Effector memory CD4-positive, alpha-beta T cell (primary cell): ENCODE results near the gene TMEM144.

Experiments used
- DNase-seq, 3 donors: peaks; one replicate each; pipeline ENCODE4 v3.0.0-alpha.2; 2020
- H3K27ac ChIP-seq: 2 replicates; pipeline ENCODE4 v1.7.0; 2013; ENCODE audit warnings: mild to moderate bottlenecking, low read length, moderate library complexity; ENCODE audit not compliant: insufficient read depth, poor library complexity, severe bottlenecking
- H3K27me3 ChIP-seq: replicated peaks from 2 replicates; pipeline ENCODE4 v1.7.0; 2013; ENCODE audit warnings: mild to moderate bottlenecking, low read length; ENCODE audit not compliant: insufficient read depth, control insufficient read depth, poor library complexity, severe bottlenecking
- H3K36me3 ChIP-seq: 2 replicates; pipeline ENCODE4 v1.7.0; 2013; ENCODE audit warnings: mild to moderate bottlenecking, low read length, moderate library complexity; ENCODE audit not compliant: control insufficient read depth, insufficient read depth
- H3K4me1 ChIP-seq: 2 replicates; pipeline ENCODE4 v1.7.0; 2013; ENCODE audit warnings: low read length, mild to moderate bottlenecking; ENCODE audit not compliant: control insufficient read depth, insufficient read depth, poor library complexity, severe bottlenecking
- H3K4me3 ChIP-seq: 2 replicates; pipeline ENCODE4 v1.7.0; 2013; ENCODE audit warnings: low read length, low read depth, mild to moderate bottlenecking; ENCODE audit not compliant: insufficient read depth, poor library complexity, severe bottlenecking
- H3K9me3 ChIP-seq: 2 replicates; pipeline ENCODE4 v1.7.0; 2013; ENCODE audit warnings: mild to moderate bottlenecking, low read length, moderate library complexity; ENCODE audit not compliant: control insufficient read depth

The TMEM144 gene

DNA sequence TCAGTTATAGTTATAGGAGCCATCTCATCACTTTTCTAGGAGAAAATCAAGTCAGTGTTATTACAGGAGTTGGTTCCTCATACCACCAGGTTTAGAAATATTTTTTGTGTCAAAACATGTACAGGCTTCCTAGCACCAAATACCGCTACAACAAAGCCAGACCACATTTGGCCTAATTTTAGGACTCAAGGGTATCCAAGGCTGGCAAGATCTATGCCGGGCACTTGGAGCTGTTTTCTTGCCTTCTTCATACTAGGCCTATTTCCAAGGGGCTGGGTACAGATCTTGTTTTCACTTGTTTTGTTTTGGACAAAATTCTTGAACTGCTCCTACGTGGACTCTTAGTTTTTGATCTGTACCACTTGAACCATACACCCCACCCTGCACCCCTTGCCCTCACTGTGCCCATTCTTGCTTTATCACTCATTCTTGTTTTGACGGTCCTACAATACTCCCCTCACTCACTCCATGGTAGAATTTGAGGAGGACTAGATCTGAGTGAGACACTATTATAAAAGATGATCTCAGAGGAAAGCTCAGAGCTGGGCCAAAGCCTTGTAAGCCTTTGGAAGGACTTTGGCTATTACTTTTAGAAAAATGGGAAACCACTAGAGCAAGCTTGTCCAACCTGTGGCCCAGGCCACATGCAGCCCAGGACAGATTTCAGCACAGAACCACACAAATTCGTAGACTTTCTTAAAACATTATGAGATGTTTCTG is 17.7 kb upstream of the TMEM144 start:
- H3K27me3 ChIP-seq = no peaks in the 10 kb centered on the region
- H3K36me3 ChIP-seq = no peaks in the 10 kb centered on the region
- DNase-seq = no peak
- no peak overlapping the region for H3K27ac ChIP-seq
- H3K4me3 ChIP-seq = no peak overlapping the region
- H3K9me3 ChIP-seq = no peaks in the 10 kb centered on the region
- no peaks in the 10 kb centered on the region for H3K4me1 ChIP-seq

DNA sequence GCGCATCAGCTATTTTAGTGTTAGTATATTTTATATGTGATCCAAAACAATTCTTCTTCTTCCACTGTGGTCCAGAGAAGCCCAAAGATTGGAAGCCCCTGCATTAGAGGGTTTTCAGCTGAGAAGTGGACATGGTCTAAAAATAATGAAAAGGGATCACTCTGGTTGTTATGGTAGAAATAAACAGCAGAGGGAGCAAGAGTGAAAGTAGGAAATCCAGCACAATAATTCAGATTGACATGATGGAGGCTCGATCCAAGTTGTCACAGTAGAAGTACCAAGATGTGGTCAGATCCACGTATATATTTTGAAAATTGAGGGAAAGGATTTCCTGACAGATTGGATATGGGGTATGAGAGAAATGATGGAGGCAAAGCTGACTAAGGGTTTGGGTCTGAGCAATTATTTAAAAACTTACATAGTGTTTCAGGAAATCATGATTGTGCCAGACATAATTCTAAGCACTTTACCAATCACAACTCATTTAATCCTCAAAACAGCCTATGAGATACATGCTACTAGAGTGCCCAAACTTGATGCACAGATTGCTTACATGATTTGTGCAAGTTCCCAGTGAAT is 17.0 kb upstream of the TMEM144 start:
- Histone ChIP-seq H3K9me3 (no peaks in the 10 kb centered on the region), H3K4me1 (no peaks in the 10 kb centered on the region), H3K27me3 (no peaks in the 10 kb centered on the region), H3K27ac (no peak overlapping the region), H3K36me3 (no peaks in the 10 kb centered on the region), H3K4me3 (no peak overlapping the region)
- DNase-seq = no peak

DNA sequence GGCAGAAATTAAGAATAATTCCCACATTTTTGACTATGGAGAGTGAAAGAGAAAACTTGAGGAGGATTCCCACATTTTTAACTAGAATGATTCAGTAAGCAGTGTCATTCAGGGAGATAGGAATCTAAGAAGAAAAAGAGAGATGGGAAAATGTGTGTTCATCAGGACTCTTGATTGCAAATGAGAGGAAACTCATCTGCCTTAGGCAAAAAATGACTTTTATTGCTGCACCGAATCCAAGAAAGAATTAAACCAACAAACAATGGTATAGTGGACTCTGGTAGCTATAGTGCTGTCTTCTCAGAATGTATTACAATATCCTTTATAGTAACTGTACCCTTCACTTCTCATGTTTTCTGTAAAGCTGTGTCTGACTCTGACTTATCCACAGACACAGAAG is 15.0 kb upstream of the TMEM144 start:
- no peak for DNase-seq
- no peaks in the 10 kb centered on the region for H3K9me3 ChIP-seq
- H3K36me3 ChIP-seq = no peaks in the 10 kb centered on the region
- no peaks in the 10 kb centered on the region for H3K27me3 ChIP-seq
- no peaks in the 10 kb centered on the region for H3K4me1 ChIP-seq
- no peak overlapping the region for H3K27ac ChIP-seq
- no peak overlapping the region for H3K4me3 ChIP-seq

DNA sequence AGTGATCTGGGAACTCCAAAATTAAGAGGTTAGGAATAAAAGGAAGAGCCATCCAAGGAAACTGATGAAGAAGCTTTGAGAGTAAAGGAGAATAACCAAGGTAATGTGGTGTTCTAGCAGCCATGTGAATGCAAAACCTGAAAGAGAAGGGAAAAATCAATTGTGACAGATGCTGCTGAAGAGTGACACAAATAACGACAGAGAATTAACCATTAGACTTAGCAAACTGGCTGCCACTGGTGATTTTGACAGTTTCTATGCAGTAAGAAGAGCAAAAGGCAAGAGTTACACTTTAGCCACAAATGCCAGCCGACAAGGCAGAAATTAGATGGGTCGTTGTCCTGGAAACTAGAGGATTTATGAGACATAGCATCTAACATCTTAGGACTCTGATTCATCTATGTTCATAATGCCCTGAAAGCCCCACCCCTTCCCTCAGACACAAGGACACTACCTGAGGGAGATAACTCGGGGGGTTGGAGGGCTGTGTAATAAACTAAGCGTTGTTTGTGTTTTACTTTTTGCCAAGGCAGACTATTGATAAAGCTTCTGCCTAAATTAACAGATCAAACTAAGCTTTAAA is 13.0 kb upstream of the TMEM144 start:
- Histone ChIP-seq H3K27me3 (no peaks in the 10 kb centered on the region), H3K9me3 (no peaks in the 10 kb centered on the region), H3K36me3 (no peaks in the 10 kb centered on the region), H3K27ac (no peak overlapping the region), H3K4me1 (no peaks in the 10 kb centered on the region), H3K4me3 (no peak overlapping the region)
- DNase-seq = no peak

DNA sequence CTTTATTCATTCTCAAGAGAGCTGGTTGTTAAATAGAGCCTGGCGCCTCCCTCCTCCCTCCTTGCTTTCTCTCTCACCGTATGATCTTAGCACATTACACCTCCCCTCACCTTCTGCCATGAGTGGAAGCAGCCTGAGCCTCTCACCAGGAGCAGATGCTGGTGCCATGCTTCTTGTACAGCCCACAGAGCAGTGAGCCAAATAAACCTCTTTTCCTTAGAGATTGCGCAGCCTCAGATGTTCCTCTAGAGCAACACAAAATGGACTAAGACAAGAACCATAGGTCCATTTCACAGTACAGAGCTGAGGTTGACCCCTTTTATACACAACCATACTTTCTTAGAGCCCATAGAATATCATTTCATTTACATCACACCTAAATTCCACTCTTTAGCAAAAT is 10.1 kb upstream of the TMEM144 start:
- DNase-seq = no peak
- no peaks in the 10 kb centered on the region for H3K27me3 ChIP-seq
- H3K4me3 ChIP-seq = no peak overlapping the region
- no peaks in the 10 kb centered on the region for H3K9me3 ChIP-seq
- no peak overlapping the region for H3K27ac ChIP-seq
- no peaks in the 10 kb centered on the region for H3K36me3 ChIP-seq
- no peaks in the 10 kb centered on the region for H3K4me1 ChIP-seq

DNA sequence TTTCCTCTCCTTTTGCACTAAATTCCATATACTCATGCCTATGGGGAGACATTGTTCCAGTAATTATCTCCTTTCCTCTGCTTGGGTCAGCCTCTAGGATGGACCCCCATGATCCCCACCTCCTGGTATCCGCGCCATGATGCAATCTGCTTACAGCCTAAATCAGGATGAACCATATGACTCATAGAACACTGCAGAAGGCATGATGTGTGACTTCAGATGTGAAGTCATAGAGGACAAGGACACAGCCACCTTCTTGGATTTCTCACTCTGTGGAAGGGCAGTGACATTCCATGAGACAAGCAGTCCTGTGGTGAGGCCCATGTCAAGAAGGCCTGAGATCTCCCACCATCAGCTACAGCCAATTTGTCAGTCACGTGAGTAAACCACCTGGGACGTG is 9.0 kb upstream of the TMEM144 start:
- Histone ChIP-seq H3K27me3 (no peaks in the 10 kb centered on the region), H3K4me1 (no peaks in the 10 kb centered on the region), H3K27ac (no peak overlapping the region), H3K36me3 (no peaks in the 10 kb centered on the region), H3K9me3 (no peaks in the 10 kb centered on the region), H3K4me3 (no peak overlapping the region)
- DNase-seq = no peak

DNA sequence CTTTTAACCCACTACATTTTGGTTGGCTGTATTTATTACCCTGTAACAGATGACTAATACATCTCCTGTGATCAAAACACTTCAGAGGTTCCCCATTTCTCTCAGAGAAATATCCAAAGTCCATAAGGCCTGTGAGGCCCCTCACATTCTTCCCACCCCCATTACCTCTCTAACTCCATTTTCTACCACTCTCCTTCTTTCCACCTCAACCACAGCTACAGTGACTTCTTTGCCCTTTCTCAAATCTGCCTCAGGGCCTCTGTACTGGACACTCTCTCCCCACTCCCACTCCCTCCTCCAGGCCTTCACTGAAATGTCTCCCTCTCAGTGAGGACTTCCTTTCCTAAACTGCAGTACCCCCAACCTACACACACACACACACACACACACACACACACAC is 8.4 kb upstream of the TMEM144 start:
- H3K9me3 ChIP-seq = no peaks in the 10 kb centered on the region
- no peaks in the 10 kb centered on the region for H3K36me3 ChIP-seq
- no peaks in the 10 kb centered on the region for H3K27me3 ChIP-seq
- H3K4me1 ChIP-seq = no peaks in the 10 kb centered on the region
- H3K4me3 ChIP-seq = no peak overlapping the region
- DNase-seq = no peak
- H3K27ac ChIP-seq = no peak overlapping the region

DNA sequence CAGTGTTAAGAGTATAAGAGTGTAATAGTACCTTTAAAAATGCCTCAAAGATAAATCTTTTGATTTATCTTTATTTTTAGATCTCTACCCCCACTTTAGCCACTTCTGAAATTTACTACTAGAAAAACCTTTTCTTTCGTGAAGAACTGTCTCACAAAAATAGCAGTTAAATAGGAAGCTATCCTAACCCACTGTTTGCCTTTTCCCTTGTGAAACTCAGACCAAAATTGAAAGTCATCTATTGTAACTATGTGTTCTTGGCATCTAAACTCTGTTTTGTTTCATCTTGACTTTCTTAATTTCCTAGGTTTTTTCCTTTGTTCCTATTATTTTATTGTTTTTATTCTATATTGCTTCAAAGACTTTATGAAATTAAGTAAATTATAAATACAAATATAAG is 7.8 kb upstream of the TMEM144 start:
- no peaks in the 10 kb centered on the region for H3K36me3 ChIP-seq
- H3K9me3 ChIP-seq = no peaks in the 10 kb centered on the region
- no peaks in the 10 kb centered on the region for H3K4me1 ChIP-seq
- no peaks in the 10 kb centered on the region for H3K27me3 ChIP-seq
- DNase-seq = no peak
- H3K27ac ChIP-seq = no peak overlapping the region
- no peak overlapping the region for H3K4me3 ChIP-seq

DNA sequence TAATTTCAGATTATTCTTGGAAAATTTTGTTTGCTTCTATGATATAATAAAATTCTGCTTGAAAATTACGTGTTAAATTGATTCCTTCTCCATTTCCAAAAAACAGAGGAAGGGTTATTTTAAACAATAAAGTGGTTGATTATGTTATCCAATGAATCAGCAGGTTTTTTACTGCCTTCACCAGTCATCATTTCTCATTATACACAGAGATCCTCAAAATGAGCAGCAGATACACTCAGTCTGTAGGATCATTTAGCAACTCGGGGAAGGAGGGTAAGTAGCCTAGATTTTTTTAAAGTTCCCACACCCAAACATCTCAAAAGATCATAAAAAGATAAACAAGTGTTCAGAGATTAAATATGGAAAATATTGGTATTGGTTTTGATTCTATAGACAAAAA is 6.8 kb upstream of the TMEM144 start:
- no peak for DNase-seq
- Histone ChIP-seq H3K36me3 (no peaks in the 10 kb centered on the region), H3K27me3 (no peaks in the 10 kb centered on the region), H3K4me3 (no peak overlapping the region), H3K27ac (no peak overlapping the region), H3K4me1 (no peaks in the 10 kb centered on the region), H3K9me3 (no peaks in the 10 kb centered on the region)

DNA sequence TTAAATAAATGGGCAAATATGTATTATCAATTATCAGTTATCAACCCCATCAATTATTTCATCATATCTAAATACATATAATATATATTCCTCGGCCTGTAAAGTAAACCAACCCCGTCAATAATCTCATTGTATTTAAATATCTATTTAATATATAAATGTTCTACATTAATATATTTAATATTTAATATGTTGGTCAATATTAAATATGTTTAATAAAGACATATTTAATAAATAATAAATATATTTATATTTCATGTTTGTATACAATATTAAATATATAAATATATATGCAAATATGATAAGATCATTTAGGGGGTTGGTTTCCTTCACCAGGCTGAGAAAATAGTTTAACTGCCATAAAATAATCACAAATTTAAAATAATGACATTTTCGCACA is 6.4 kb upstream of the TMEM144 start:
- Histone ChIP-seq H3K27ac (no peak overlapping the region), H3K9me3 (no peaks in the 10 kb centered on the region), H3K4me1 (no peaks in the 10 kb centered on the region), H3K4me3 (no peak overlapping the region), H3K36me3 (no peaks in the 10 kb centered on the region), H3K27me3 (no peaks in the 10 kb centered on the region)
- DNase-seq = no peak
